Subcutaneous adipose tissue (tissue), 4 donors: ENCODE results near the gene SPOCK1. TPM values are rescaled to one million over a fixed set of nuclear protein-coding genes. Genes with fewer than 3 reads are reported as not detected.

ENCODE experiments used
- total RNA-seq, 4 donors: library from RNA; depleted of rRNA; stranded (reverse); fragments of >200 nt; gene quantifications; one replicate each; pipeline ENCODE4 v1.1.0, GENCODE V29; 2016
- TF ChIP-seq, protein P1 (sequence below): fragments of 450-650 bp; IDR thresholded peaks from one replicate; pipeline ENCODE4 v1.5.1; 2016; ENCODE audit warnings: low read depth, mild to moderate bottlenecking, control low read depth, antibody characterized with exemption, moderate library complexity

SPOCK1 gene
- total RNA-seq, 4 donors from 2014 or later = 55.2 to 84.6 (median 70.1) TPM

DNA sequence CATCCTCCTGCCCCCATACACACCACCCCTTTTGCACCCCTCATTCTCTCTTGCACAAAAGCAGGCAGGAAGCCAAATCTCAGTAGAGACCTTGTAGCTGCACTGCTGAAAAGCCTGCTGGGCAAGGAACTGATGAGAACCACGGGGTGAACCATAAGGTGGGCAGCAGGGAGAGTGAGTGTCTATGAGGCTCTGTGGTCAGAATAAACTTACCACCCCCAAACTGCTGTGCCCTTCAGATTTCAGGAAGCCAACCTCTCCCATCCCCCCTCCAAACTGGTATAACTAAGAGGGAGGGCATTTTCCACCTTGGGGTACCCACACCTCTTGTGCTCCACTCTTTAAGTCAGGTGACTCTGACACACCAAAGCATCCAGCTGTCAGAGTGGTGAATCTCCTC lies 471.4 kb downstream of the SPOCK1 start:
- TF ChIP-seq, protein P1, sequence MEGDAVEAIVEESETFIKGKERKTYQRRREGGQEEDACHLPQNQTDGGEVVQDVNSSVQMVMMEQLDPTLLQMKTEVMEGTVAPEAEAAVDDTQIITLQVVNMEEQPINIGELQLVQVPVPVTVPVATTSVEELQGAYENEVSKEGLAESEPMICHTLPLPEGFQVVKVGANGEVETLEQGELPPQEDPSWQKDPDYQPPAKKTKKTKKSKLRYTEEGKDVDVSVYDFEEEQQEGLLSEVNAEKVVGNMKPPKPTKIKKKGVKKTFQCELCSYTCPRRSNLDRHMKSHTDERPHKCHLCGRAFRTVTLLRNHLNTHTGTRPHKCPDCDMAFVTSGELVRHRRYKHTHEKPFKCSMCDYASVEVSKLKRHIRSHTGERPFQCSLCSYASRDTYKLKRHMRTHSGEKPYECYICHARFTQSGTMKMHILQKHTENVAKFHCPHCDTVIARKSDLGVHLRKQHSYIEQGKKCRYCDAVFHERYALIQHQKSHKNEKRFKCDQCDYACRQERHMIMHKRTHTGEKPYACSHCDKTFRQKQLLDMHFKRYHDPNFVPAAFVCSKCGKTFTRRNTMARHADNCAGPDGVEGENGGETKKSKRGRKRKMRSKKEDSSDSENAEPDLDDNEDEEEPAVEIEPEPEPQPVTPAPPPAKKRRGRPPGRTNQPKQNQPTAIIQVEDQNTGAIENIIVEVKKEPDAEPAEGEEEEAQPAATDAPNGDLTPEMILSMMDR = no peak

DNA sequence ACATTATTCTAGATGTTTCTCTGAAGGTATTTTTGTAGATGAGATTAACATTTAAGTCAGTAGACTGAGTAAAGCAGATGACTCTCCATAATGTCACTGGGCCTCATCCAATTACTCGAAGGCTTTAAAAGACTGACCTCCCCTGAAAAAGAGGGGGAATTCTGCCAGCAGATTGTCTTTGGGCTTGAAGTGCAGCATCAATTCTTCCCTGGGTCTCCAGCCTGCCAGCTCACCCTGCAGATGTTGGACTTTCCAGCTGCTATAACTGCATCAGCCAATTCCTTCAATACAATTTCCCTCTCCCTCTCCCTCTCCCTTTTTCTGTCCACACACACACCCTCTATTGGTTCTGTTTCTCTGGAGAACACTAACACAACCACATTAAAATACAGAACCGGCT lies 472.8 kb downstream of the SPOCK1 start:
- TF ChIP-seq, protein P1 = no peak

DNA sequence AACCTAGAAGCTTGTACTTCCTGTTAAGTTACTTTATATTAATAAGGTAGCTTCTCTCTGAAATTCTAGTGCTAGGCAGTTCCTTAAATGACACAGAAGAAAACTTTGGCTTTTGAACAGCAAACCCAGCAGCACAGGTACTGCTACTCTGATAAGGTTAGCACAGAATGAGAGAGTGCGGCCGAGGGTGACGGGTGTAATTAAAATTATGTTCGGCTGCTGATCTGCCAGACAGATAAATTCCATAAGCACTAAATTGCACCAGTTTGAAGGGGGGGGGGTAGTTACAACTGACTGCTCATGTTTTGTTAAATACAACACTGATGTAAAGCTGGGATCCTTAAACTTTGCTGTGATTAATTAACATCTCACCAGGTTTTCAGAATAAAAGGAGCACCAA lies 475.1 kb downstream of the SPOCK1 start:
- TF ChIP-seq, protein P1 = no peak

DNA sequence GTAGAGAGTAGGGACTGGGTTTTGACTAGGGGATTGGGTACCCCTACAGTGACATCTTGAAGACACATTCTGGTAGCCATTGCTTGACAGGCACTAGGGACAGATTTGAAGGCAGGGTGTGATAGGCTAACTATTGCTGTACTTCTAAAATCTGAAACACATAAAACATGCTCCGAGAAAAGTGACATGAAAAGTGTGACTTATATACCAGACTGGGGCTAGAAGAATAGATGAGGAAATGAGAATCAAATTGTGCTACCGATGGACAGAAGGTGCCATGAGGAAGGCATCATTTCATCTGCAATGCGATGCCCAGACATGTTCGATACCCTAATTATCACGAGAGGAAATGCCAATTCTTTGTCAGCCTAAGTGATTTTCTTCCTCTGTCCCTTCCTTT lies 475.8 kb downstream of the SPOCK1 start:
- TF ChIP-seq, protein P1 = no peak

DNA sequence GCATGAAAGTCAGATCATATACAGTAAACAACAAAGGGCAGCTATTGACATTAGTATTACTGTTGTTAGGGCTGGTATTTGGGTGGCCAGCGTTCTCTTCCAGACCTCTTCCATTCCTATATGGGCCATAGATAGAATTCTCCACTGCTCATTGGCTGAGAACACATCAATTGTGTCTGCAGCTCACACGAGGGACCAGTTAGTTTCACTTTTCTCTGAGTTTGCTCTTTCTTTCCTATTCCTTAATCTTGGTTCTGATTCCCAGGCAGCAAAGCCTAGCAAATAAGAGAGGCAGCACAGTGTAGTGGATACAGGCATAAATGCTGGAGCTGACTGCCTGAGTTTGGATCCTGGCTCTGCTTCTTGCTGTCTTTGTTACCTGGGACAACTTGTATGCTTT lies 476.4 kb downstream of the SPOCK1 start:
- TF ChIP-seq, protein P1 = no peak

DNA sequence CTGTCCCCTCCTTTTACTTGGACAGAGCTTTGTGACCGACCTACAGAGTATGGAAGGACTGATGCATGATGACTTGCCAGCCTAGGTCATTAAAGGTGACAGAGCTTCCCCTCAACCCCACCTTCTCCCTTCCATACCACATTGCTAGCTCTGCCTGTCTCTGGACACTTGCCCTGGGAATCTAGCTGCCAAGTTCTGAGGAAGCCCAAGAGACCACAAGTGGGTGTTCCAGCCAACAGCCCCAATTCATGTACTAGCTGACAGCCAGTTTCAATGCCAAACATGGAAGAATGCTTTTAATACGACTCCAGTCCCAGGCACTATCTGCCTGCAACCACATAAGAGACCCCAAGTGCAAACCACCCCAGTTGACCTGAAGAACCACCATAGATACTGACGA lies 477.1 kb downstream of the SPOCK1 start:
- TF ChIP-seq, protein P1 = no peak

DNA sequence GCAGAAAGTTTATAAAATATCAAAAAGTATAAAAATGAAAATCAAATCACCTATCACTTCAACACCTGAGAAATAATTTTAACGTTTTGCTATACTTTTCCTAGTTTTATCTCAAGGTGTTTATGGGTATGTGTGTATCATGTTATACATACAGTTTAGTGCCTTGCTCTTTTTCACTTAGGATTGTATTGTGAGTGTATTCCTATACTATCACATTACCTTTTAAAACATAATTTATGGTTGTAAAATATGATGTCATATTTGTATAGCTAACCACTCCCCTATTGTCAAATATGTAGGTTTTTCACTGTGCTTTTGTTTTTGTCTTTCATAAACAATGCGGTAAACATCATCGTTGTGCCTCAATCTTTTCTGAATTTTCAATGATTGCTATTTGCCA lies 479.9 kb downstream of the SPOCK1 start:
- TF ChIP-seq, protein P1 = no peak

DNA sequence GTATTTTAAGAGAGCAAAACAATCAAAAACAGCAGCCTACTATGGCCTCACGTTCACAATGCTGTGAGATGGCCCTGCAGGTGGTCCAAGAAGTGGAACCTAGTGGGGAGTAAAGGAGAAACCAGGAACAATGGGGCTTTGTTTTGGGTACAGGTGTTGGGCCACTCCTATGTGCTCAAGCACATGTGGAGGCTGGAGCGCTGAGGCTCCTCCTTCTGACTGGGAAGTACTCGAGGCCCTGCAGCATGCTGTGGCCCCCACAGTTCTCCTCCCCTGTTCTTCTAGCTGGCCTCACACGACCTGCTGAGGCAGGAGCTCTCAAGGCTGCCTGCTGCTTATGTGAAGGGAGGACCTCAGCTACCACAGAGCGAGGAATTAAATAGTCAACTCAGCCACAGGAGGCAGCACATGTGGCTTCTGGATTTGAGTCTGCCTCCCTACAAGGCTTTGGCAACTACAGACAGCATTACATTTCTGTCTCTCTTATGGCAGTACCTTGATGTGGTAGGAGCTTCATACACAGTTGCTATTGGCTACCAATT lies 482.3 kb downstream of the SPOCK1 start:
- TF ChIP-seq, protein P1 = no peak
